Peyer's patch (tissue), 4 donors: ENCODE results near the gene BNIP1. TPM values are rescaled to one million over a fixed set of nuclear protein-coding genes. Genes with fewer than 3 reads are reported as not detected.
"Not testable (repeated sequence)": the region's sequence is repeated elsewhere in the genome, so short reads cannot be mapped to it uniquely, and the experiment has no call there.

Experiments used
- DNase-seq, 3 donors: peaks; one replicate each; pipeline ENCODE4 v3.0.0-alpha.2; 2017 to 2019
- H3K27ac ChIP-seq, 4 donors: fragments of 200-600 bp; sonication (generic); one replicate each; pipeline ENCODE4 v1.5.1; 2016 to 2019
- H3K27me3 ChIP-seq, 2 donors: fragments of 200-600 bp; sonication (generic); one replicate each; pipeline ENCODE4 v1.5.1; 2019
- H3K36me3 ChIP-seq, 3 donors: fragments of 200-600 bp; sonication (generic); one replicate each; pipeline ENCODE4 v1.5.1; 2016 to 2019
- H3K4me1 ChIP-seq, 4 donors: fragments of 200-600 bp; sonication (generic); one replicate each; pipeline ENCODE4 v1.5.1; 2016 to 2019
- H3K4me3 ChIP-seq, 4 donors: fragments of 200-600 bp; sonication (generic); 1 replicate in 3 of 4; 2 replicates in 1 of 4; pipeline ENCODE4 v1.5.1; 2016 to 2019; ENCODE audit warnings: mild to moderate bottlenecking in 1 of 4
- H3K9me3 ChIP-seq, 4 donors: fragments of 200-600 bp; sonication (generic); one replicate each; pipeline ENCODE4 v1.5.1; 2016 to 2019; ENCODE audit warnings: mild to moderate bottlenecking in 1 of 4
- CTCF ChIP-seq, 6 experiments: fragments of 450-650 bp in 4 of 6; fragments of 200-600 bp in 2 of 6; sonication (generic) in 1 of 6; IDR thresholded peaks; one replicate each; pipeline ENCODE4 v1.5.1; 2017 to 2019; ENCODE audit warnings: antibody characterized with exemption in 6 of 6, mild to moderate bottlenecking in 3 of 6, moderate library complexity in 1 of 6
- POLR2A ChIP-seq, 2 donors: fragments of 450-650 bp; IDR thresholded peaks; one replicate each; pipeline ENCODE4 v1.5.1; 2017; ENCODE audit warnings: antibody characterized with exemption in 2 of 2, mild to moderate bottlenecking in 2 of 2, moderate library complexity in 2 of 2
- total RNA-seq, 4 donors: library from RNA; depleted of rRNA; stranded (reverse); fragments of >200 nt; gene quantifications; one replicate each; pipeline ENCODE4 v1.1.0, GENCODE V29; 2016

The BNIP1 gene
- total RNA-seq, 4 donors from 2014 or later = 5.8 to 13.8 (median 8.8) TPM

GRCh38 chr5:173139631-173140030 is 4.7 kb upstream of the BNIP1 start:
- DNase-seq = no peak
- no peak overlapping the region for H3K27ac ChIP-seq
- TF ChIP-seq POLR2A (IDR thresholded peaks at IDR 0.05) (no peak), CTCF (IDR thresholded peaks at IDR 0.05) (no peak)
- no peak overlapping the region for H3K4me3 ChIP-seq
- no peaks in the 10 kb centered on the region for H3K4me1 ChIP-seq
- peaks cover 0 to under 1% (median 0%) of the 10 kb centered on the region in 3 donors for H3K36me3 ChIP-seq
- H3K27me3 ChIP-seq = no peaks in the 10 kb centered on the region
- no peaks in the 10 kb centered on the region for H3K9me3 ChIP-seq

GRCh38 chr5:173140769-173141168 is 3.6 kb upstream of the BNIP1 start:
- Histone ChIP-seq H3K9me3 (no peaks in the 10 kb centered on the region), H3K27ac (no peak overlapping the region), H3K4me1 (no peaks in the 10 kb centered on the region), H3K36me3 (no peaks in the 10 kb centered on the region), H3K27me3 (no peaks in the 10 kb centered on the region), H3K4me3 (no peak overlapping the region)
- TF ChIP-seq POLR2A (IDR thresholded peaks at IDR 0.05) (no peak), CTCF (IDR thresholded peaks at IDR 0.05) (no peak)
- no peak for DNase-seq

GRCh38 chr5:173143567-173143966 is 764 bp upstream of the BNIP1 start:
- H3K27ac ChIP-seq = no peak overlapping the region
- no peaks in the 10 kb centered on the region for H3K27me3 ChIP-seq
- H3K4me3 ChIP-seq = no peak overlapping the region
- peaks cover 0 to 3% (median 0%) of the 10 kb centered on the region in 3 donors for H3K36me3 ChIP-seq
- no peaks in the 10 kb centered on the region for H3K4me1 ChIP-seq
- no peaks in the 10 kb centered on the region for H3K9me3 ChIP-seq
- TF ChIP-seq CTCF (IDR thresholded peaks at IDR 0.05) = no peak
- TF ChIP-seq POLR2A (IDR thresholded peaks at IDR 0.05) = no peak
- DNase-seq = no peak

- Histone ChIP-seq H3K36me3 (peaks cover 0 to 30% (median 0%) of the 10 kb centered on the region in 3 donors), H3K4me1 (no peaks in the 10 kb centered on the region), H3K27me3 (no peaks in the 10 kb centered on the region), H3K27ac (no peak overlapping the region), H3K4me3 (no peak overlapping the region), H3K9me3 (no peaks in the 10 kb centered on the region)
- no peak for DNase-seq
- TF ChIP-seq CTCF (IDR thresholded peaks at IDR 0.05) (no peak), POLR2A (IDR thresholded peaks at IDR 0.05) (no peak)
These were observed 4.0 kb downstream of the BNIP1 start for GRCh38 chr5:173148354-173148753.

- H3K27me3 ChIP-seq = no peaks in the 10 kb centered on the region
- H3K36me3 ChIP-seq = peaks cover 0 to 58% (median 0%) of the 10 kb centered on the region in 3 donors
- no peak overlapping the region for H3K27ac ChIP-seq
- H3K9me3 ChIP-seq = no peaks in the 10 kb centered on the region
- no peak for DNase-seq
- TF ChIP-seq POLR2A (IDR thresholded peaks at IDR 0.05) = no peak
- no peak for TF ChIP-seq CTCF (IDR thresholded peaks at IDR 0.05)
- no peak overlapping the region for H3K4me3 ChIP-seq
- no peaks in the 10 kb centered on the region for H3K4me1 ChIP-seq
These were observed 8.2 kb downstream of the BNIP1 start for GRCh38 chr5:173152547-173152946.

GRCh38 chr5:173153842-173154241 is 9.5 kb downstream of the BNIP1 start:
- no peaks in the 10 kb centered on the region for H3K27me3 ChIP-seq
- no peak overlapping the region for H3K27ac ChIP-seq
- no peak for DNase-seq
- H3K4me3 ChIP-seq = no peak overlapping the region
- no peak for TF ChIP-seq CTCF (IDR thresholded peaks at IDR 0.05)
- TF ChIP-seq POLR2A (IDR thresholded peaks at IDR 0.05) = no peak
- H3K36me3 ChIP-seq = peaks cover 0 to 61% (median 0%) of the 10 kb centered on the region in 3 donors
- H3K9me3 ChIP-seq = no peaks in the 10 kb centered on the region
- no peaks in the 10 kb centered on the region for H3K4me1 ChIP-seq

GRCh38 chr5:173154619-173155018 is 10.3 kb downstream of the BNIP1 start:
- not testable (repeated sequence) for H3K4me1 ChIP-seq, DNase-seq, H3K27ac ChIP-seq, H3K9me3 ChIP-seq, H3K27me3 ChIP-seq, H3K4me3 ChIP-seq
- peaks cover 0 to 58% (median 0%) of the 10 kb centered on the region in 3 donors for H3K36me3 ChIP-seq
